ENCODE data around the gene ADGRV1.

DNA sequence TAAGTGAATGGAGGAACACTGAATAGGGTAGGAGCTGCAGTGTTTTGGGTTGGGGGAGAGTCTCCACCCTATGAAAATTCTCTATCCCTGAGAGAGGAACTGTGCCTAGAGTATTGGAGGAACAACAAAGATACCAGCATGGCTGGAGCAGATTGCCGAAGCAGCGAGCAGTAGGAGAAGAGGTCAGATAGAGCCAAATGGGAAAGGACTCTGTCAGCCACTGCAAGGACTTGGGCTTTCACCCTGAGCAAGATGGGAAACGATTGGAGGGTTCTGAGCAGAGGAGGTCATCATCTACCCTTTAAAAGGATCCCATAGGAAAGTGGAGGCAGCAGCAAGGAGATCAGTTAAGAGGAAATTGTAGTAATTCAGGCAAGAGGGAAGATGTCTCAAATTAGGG is 24.8 kb upstream of the ADGRV1 start:
- TF ChIP-seq YY1 (IDR thresholded peaks at IDR 0.05; ENCODE audit: insufficient read depth, insufficient read length) (no peak), SUZ12 (IDR thresholded peaks at IDR 0.05; ENCODE audit: extremely low read depth, insufficient read depth, insufficient read length) (no peak), ZNF274 (IDR thresholded peaks at IDR 0.05; ENCODE audit: low read depth, low read length) (no peak)
